ENCODE data around the gene COL2A1.

GRCh38 chr12:47930634-47931033 is 73.6 kb downstream of the COL2A1 start:
- TF ChIP-seq POLR2A (IDR thresholded peaks at IDR 0.05; ENCODE audit: low read depth, low read length) (no peak), POLR2AphosphoS5 (IDR thresholded peaks at IDR 0.05; ENCODE audit: low read depth, low read length) (no peak)

All from GM12892 (cell line).